Activated naive CD4-positive, alpha-beta T cell (primary cell): Measurements from ENCODE around the gene KLHL12.

Experiments used
- DNase-seq, 4 experiments: peaks; one replicate each; lab custom pipeline; 2025; lab: John Stamatoyannopoulos, UW

KLHL12 gene

GRCh38 chr1:202880961-202881460 lies 46.0 kb downstream of the KLHL12 start:
- no peak for DNase-seq

- DNase-seq, result no peak
Observed at GRCh38 chr1:202880062-202880461, 47.0 kb downstream of the KLHL12 start.

GRCh38 chr1:202879128-202879527 lies 47.9 kb downstream of the KLHL12 start:
- no peak for DNase-seq

- DNase-seq, result no peak
Observed at GRCh38 chr1:202873026-202873425, 54.0 kb downstream of the KLHL12 start.

- DNase-seq, result no peak
Observed at GRCh38 chr1:202871367-202871766, 55.7 kb downstream of the KLHL12 start.

GRCh38 chr1:202862679-202863560 lies 64.1 kb downstream of the KLHL12 start:
- DNase-seq, result no peak

GRCh38 chr1:202861420-202862132 lies 65.5 kb downstream of the KLHL12 start:
- no peak for DNase-seq

- peak in 1 of 4 experiments; percentile 5 for DNase-seq
Observed at GRCh38 chr1:202860744-202861419, 66.2 kb downstream of the KLHL12 start.

GRCh38 chr1:202858789-202859414 lies 68.1 kb downstream of the KLHL12 start:
- no peak for DNase-seq

- no peak for DNase-seq
Observed at GRCh38 chr1:202858331-202858730, 68.7 kb downstream of the KLHL12 start.

GRCh38 chr1:202857136-202857610 lies 69.9 kb downstream of the KLHL12 start:
- no peak for DNase-seq

GRCh38 chr1:202856014-202856413 lies 71.0 kb downstream of the KLHL12 start:
- no peak for DNase-seq

- no peak for DNase-seq
Observed at GRCh38 chr1:202854787-202855186, 72.2 kb downstream of the KLHL12 start.

GRCh38 chr1:202852163-202852904 lies 74.7 kb downstream of the KLHL12 start:
- DNase-seq, result peak in 1 of 4 experiments; percentile 7

GRCh38 chr1:202850593-202851362 lies 76.3 kb downstream of the KLHL12 start:
- no peak for DNase-seq

- no peak for DNase-seq
Observed at GRCh38 chr1:202848191-202848542, 78.9 kb downstream of the KLHL12 start.

- no peak for DNase-seq
Observed at GRCh38 chr1:202844935-202845334, 82.1 kb downstream of the KLHL12 start.

GRCh38 chr1:202844259-202844658 lies 82.8 kb downstream of the KLHL12 start:
- no peak for DNase-seq

GRCh38 chr1:202843081-202843480 lies 84.0 kb downstream of the KLHL12 start:
- no peak for DNase-seq
